Measurements from ENCODE around the gene RAB3GAP2. TPM values are rescaled to one million over a fixed set of nuclear protein-coding genes. Genes with fewer than 3 reads are reported as not detected.

RAB3GAP2 gene
- total RNA-seq, 3 donors from 2014 or later, result 30.9 to 43.2 (median 42.3) TPM

- H3K27me3 ChIP-seq, result no peaks in the 10 kb centered on the region
- H3K27ac ChIP-seq, result peak overlapping the region in 1 of 2 donors; percentile 54
- no peaks in the 10 kb centered on the region for H3K36me3 ChIP-seq
- H3K4me1 ChIP-seq, result no peaks in the 10 kb centered on the region
- TF ChIP-seq POLR2AphosphoS5 (IDR thresholded peaks at IDR 0.05) (no peak), POLR2A (IDR thresholded peaks at IDR 0.05) (no peak), CTCF (IDR thresholded peaks at IDR 0.05) (no peak)
- no peak overlapping the region for H3K4me3 ChIP-seq
- no peaks in the 10 kb centered on the region for H3K9me3 ChIP-seq
- intact Hi-C loops (cut with DNase I; ENCODE audit: low total_unique reads), result loop anchor here (10.0 kb wide), 1 partner anchor 1135 kb away; no protein-coding TSS in a partner anchor
- DNase-seq (ENCODE audit: low spot score in 2 of 2), result no peak
Observed at GRCh38 chr1:220149742-220150141, 122.5 kb downstream of the RAB3GAP2 start.

GRCh38 chr1:220144051-220144450, 128.2 kb downstream of the RAB3GAP2 start:
- Histone ChIP-seq H3K4me3 (no peak overlapping the region), H3K27me3 (no peaks in the 10 kb centered on the region), H3K4me1 (no peaks in the 10 kb centered on the region), H3K36me3 (no peaks in the 10 kb centered on the region), H3K27ac (no peak overlapping the region), H3K9me3 (no peaks in the 10 kb centered on the region)
- no peak for DNase-seq (ENCODE audit: low spot score in 2 of 2)
- no peak for TF ChIP-seq CTCF (IDR thresholded peaks at IDR 0.05)
- no peak for TF ChIP-seq POLR2A (IDR thresholded peaks at IDR 0.05)
- TF ChIP-seq POLR2AphosphoS5 (IDR thresholded peaks at IDR 0.05), result no peak
- intact Hi-C loops (cut with DNase I; ENCODE audit: low total_unique reads), result no loop called here

- intact Hi-C loops (cut with DNase I; ENCODE audit: low total_unique reads), result no loop called here
- no peaks in the 10 kb centered on the region for H3K4me1 ChIP-seq
- TF ChIP-seq CTCF (IDR thresholded peaks at IDR 0.05), result no peak
- TF ChIP-seq POLR2A (IDR thresholded peaks at IDR 0.05), result no peak
- TF ChIP-seq POLR2AphosphoS5 (IDR thresholded peaks at IDR 0.05), result no peak
- DNase-seq (ENCODE audit: low spot score in 2 of 2), result no peak
- no peak overlapping the region for H3K4me3 ChIP-seq
- H3K9me3 ChIP-seq, result no peaks in the 10 kb centered on the region
- no peaks in the 10 kb centered on the region for H3K36me3 ChIP-seq
- H3K27me3 ChIP-seq, result no peaks in the 10 kb centered on the region
- H3K27ac ChIP-seq, result no peak overlapping the region
Observed at GRCh38 chr1:220139966-220140365, 132.3 kb downstream of the RAB3GAP2 start.

- TF ChIP-seq POLR2A (IDR thresholded peaks at IDR 0.05), result no peak
- no peaks in the 10 kb centered on the region for H3K27me3 ChIP-seq
- intact Hi-C loops (cut with DNase I; ENCODE audit: low total_unique reads), result no loop called here
- no peak for DNase-seq (ENCODE audit: low spot score in 2 of 2)
- no peaks in the 10 kb centered on the region for H3K9me3 ChIP-seq
- H3K4me3 ChIP-seq, result no peak overlapping the region
- H3K4me1 ChIP-seq, result no peaks in the 10 kb centered on the region
- H3K36me3 ChIP-seq, result no peaks in the 10 kb centered on the region
- no peak overlapping the region for H3K27ac ChIP-seq
Observed at GRCh38 chr1:220137019-220137786, 135.1 kb downstream of the RAB3GAP2 start.

- H3K36me3 ChIP-seq, result no peaks in the 10 kb centered on the region
- H3K27ac ChIP-seq, result no peak overlapping the region
- TF ChIP-seq CTCF (IDR thresholded peaks at IDR 0.05) (no peak), POLR2AphosphoS5 (IDR thresholded peaks at IDR 0.05) (no peak), POLR2A (IDR thresholded peaks at IDR 0.05) (no peak)
- no peak for DNase-seq (ENCODE audit: low spot score in 2 of 2)
- H3K4me1 ChIP-seq, result no peaks in the 10 kb centered on the region
- no peak overlapping the region for H3K4me3 ChIP-seq
- intact Hi-C loops (cut with DNase I; ENCODE audit: low total_unique reads), result no loop called here
- no peaks in the 10 kb centered on the region for H3K9me3 ChIP-seq
- H3K27me3 ChIP-seq, result no peaks in the 10 kb centered on the region
Observed at GRCh38 chr1:220135755-220136154, 136.5 kb downstream of the RAB3GAP2 start.
